ENCODE data around the gene TAF1A.

DNA sequence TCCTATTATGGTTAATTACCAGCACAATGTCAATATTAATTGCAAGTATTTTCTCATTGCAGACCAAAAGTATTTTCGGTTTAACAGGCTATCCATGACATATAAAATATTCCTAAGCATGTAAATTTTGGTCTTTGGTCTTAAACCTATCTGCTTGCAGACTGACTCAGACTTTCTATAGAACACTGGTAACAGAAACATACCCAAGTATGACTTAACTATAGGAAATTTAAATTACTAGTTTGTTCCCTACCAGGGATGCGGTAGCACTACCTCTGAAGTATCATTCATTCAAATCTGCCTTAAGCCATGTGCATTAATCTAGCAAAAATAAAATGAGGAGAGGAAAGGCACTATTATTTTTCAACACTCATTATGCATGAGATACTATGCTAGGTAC is 2.9 kb downstream of the TAF1A start:
- TF ChIP-seq POLR2AphosphoS5 (IDR thresholded peaks at IDR 0.05; ENCODE audit: insufficient read depth in 1 of 2, low read depth in 1 of 2) = no peak
- TF ChIP-seq, protein P1, sequence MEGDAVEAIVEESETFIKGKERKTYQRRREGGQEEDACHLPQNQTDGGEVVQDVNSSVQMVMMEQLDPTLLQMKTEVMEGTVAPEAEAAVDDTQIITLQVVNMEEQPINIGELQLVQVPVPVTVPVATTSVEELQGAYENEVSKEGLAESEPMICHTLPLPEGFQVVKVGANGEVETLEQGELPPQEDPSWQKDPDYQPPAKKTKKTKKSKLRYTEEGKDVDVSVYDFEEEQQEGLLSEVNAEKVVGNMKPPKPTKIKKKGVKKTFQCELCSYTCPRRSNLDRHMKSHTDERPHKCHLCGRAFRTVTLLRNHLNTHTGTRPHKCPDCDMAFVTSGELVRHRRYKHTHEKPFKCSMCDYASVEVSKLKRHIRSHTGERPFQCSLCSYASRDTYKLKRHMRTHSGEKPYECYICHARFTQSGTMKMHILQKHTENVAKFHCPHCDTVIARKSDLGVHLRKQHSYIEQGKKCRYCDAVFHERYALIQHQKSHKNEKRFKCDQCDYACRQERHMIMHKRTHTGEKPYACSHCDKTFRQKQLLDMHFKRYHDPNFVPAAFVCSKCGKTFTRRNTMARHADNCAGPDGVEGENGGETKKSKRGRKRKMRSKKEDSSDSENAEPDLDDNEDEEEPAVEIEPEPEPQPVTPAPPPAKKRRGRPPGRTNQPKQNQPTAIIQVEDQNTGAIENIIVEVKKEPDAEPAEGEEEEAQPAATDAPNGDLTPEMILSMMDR (IDR thresholded peaks at IDR 0.05) = no peak
- no peak for TF ChIP-seq POLR2A (IDR thresholded peaks at IDR 0.05)

All from vagina (tissue), 2 donors.